NCI-H82 treated with DMSO at 0.1 percent for 48 hours (cell line): ENCODE data around the gene ANKRD10.

Source experiments
- DNase-seq: peaks from one replicate; lab custom pipeline; 2025; ENCODE audit not compliant: unreplicated experiment; lab: John Stamatoyannopoulos, UW

Gene ANKRD10

DNA sequence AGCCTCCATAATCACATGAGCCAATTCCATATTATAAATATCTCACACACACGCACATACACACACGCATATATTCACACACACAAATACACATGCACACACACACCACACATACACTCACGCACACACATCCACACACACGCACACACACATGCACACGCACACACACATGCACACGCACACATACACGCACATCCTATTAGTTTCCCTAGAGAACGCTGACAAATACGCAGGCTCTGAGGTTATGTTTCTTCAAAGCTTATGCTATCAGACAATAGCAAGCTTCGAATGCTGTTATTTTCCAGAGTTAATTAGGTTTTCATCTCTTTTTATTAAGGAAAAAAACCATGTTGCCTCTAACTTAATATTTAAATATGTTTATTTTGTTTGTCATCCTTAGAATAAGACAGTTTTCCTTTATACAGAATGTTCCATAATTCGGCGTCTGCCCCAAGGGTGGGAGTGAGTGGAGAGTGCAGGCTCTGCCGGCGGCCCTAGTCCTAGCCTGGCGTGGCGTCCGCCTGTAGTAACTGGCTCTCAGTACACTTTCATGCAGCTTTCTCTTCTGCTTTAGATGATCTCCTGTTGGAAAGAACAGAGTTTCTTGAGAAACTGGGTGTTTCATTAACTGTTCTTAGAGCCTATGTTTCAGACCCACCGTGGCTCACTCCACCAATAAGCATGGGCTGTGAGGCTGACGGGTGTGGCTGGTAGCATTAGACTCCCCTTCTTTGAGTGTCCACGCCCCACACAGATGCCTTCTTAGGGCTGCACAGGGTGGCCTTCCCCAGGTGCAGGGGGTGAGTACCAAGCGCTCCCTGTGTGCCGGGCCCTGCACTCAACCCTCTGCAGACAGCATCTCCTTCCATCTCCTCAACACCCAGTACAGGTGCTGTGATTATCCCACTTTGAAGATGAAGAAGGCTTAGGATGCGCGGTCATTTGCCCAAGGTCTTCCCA lies 30.4 kb upstream of the ANKRD10 start:
- no peak for DNase-seq

DNA sequence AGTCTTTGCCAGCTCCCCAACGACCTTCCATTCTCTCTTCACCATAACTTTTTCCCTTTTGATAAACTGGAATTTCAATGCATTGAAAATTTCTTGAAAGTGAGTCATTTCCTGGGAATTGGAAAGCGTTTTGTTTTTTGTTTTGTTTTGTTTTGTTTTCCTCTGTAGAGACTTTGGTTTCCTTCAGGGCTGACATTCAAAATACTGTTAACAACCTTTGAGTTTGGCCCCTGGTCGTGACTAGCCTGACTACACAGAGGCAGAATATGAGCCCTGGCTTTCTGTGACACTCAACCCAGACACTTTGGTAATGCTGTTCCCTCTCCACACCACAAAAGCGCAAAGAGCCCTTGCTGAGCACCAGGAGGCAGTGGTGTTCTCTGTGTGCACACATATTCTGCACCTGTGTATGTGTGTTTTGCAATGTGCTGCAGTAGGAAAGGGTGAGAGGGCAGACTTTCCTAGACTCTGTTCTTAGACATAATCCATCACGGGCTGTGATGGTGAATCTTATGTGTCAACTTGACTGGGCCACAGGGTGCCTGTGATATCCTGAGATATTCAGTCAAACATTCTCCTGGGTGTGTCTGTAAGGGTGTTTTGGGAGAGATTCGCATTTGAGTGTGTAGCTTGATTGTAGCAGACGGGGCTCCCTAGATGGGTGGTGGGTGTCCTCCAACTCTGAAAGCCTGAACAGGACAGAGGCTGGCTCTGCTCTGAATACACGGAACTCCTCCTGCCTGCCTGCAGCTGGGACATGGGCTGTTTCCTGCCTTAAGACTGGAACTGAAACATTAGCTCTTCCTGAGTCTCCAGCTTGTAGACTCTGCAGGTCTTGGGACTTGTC lies 29.5 kb upstream of the ANKRD10 start:
- DNase-seq: no peak

DNA sequence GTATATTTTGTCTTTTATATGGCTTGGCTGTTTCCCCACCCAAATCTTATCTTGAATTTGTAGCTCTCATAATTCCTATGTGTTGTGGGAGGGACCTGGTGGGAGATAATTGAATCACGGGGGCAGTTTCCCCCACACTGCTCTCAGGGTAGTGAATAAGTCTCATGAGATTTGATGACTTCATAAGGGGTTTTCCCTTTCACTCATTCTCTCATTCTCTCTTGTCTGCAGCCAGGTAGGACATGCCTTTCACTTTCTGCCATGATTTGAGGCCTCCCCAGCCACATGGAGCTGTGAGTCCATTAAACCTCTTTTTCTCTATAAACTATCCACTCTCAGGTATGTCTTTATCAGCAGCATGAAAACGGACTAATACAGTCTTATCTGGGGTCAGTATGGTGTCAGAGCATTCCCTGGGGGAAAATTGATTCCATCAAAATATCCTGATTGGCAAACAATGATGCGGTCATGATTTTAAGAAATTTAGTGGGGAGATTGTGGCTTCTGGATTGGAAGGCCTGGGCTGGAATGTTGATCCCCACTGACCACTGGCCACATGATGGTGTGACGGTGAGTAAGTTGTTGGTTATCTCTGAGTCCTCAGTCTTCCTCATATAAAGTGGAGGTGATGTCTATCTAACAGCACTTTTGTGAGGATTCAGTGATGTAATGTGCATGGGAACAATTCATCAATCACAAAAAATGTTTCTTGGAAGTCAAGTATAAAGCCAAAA lies 27.5 kb upstream of the ANKRD10 start:
- no peak for DNase-seq

DNA sequence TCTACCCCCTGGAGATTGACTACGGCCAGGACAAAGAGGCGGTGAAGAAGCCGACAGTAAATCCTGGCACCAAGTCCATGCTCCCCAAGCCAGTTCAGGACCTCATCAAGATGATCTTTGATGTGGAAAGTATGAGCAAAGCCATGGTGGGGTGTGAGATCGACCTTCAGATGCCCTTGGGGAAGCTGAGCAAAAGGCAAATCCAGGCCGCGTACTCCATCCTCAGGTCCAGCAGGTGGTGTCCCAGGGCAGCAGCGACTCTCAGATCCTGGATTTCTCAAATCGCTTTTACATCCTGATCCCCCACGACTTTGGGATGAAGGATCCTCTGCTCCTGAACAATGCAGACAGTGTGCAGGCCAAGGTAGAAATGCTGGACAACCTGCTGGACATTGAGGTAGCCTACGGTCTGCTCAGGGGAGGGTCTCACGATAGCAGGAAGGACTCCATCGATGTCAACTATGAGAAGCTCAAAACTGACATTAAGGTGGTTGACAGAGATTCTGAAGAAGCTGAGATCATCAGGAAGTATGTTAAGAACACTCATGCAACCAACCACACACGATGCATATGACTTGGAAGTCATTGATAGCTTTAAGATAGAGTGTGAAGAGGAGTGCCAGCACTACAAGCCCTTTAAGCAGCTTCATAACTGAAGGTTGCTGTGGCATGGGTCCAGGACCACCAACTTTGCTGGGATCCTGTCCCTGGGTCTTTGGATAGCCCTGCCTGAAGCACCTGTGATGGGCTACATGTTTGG lies 24.0 kb upstream of the ANKRD10 start:
- DNase-seq: no peak

DNA sequence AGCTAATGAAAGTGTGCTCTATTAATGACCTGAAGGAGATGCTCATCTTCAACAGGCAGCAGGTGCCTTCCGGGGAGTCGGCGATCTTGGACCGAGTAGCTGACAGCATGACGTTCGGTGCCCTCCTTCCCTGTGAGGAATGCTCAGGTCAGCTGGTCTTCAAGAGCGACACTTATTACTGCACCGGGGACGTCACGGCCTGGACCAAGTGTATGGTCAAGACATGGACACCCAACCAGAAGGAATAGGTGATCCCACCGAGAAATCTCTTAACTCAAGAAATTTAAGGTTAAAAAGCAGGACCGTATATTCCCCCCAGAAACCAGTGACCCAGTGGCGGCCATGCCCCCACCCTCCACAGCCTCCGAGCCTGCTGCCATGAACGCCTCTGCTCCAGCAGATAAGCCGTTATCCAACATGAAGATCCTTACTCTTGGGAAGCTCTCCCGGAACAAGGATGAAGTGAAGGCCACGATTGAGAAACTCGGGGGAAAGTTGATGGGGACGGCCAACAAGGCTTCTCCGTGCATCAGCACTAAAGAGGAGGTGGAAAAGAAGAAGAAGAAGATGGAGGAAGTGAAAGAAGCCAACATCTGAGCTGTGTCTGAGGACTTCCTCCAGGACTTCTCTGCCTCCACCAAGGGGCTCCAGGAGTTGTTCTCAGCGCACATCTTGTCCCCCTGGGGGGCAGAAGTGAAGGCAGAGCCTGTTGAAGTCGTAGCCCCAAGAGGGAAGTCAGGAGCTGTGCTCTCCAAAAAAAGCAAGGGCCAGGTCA lies 22.8 kb upstream of the ANKRD10 start:
- no peak for DNase-seq

DNA sequence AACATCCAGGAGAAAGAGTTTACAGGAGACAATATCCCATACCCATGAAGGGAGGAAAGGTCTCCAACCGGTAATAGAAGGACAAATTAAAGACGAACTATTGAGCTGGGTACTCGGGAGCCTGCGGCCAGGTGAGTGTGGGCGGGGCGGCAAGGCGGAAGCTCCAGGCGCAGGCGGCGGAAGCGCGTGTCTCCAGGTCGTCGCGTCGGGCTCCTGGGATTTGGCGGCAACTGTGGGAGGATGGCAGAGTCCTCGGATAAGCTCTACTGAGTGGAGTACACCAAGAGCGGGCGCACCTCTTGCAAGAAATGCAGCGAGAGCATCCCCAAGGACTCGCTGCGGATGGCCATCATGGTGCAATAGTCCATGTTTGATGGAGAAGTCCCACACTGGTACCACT lies 21.6 kb upstream of the ANKRD10 start:
- DNase-seq: no peak

DNA sequence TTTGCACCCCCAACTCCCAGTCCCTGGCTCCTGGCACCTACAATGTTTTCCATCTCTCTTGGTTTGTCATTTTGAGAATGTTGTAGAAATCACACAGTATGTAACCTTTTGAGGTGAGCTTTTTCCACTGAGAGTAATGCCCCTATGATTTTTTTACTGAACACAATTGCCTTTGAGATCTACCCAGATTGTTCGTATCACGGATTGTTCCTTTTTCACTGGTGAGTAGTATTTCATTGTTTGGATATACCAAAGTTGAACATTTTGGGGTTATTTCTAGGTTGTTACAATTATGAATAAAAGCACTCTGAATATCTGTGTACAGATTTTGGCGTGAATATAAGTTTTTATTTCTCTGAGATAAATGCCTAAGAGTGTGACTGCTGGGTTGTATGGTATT lies 17.7 kb upstream of the ANKRD10 start:
- no peak for DNase-seq

DNA sequence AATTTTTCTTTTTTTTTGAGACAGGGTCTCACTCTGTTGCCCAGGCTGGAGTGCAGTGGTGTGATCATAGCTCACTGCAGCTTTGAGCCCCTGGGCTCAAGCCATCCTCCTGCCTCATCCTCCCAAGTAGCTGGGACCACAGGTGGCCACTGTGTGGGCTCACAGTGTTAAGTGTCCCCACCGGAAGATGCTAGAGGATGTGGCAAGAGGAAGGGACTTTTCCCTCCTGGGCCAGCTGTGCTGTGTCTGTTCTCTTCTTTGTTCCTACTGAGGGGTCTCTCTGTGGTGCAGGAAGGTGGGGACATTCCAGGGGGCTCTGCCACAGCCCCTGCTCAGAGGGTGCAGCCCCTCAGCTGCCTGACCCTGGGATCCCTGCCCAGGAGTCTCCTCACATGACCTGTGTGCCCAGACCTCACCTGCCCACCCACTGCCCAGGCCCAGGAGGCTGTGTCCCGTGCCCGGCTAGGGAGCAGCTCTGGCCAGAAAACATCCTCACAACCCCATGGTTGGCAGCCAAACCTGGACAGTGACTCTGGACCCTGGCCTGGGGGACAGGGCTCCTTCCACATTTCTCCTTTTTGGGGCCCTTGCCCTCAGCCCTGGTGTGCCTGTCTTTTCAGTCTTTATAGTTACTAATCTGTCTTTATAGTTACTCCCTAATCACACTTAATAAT lies 14.4 kb upstream of the ANKRD10 start:
- no peak for DNase-seq

DNA sequence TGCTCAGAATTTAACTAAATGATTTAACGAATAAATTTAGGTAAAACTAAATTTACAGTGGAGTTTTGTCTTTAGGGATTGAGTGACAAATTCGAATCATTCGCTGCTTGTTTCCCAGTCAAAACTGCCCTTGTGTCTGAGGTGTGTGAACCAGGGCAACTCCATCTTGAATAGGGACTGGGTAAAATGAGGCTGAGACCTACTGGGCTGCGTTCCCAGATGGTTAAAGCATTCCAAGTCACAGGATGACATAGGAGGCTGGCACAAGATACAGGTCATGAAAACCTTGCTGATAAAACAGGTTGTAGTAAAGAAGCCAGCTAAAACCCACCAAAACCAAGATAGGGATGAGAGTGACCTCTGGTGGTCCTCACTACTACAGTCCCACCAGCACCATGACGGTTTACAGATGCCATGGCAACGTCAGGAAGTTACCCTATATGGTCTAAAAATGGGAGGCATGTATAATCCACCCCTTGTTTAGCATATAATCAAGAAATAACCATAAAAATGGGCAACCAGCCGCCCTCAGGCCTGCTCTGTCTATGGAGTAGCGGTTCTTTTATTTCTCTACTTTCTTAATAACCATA lies 10.2 kb upstream of the ANKRD10 start:
- DNase-seq: peak; percentile 8

DNA sequence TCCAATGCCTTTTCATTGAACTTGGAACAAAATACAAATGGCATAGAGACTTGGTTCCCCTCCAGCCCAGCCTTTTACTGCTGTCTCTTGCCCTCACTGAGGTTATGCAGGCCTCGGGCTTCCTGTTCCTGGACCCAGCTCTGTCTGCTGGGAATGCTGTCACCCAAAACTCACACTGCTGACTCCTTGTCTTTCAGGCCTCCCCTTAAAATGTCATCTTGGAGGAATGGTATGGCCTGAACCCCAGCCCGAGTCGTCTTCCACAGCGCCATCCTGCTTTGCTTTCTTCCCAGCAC lies 9.7 kb upstream of the ANKRD10 start:
- no peak for DNase-seq

DNA sequence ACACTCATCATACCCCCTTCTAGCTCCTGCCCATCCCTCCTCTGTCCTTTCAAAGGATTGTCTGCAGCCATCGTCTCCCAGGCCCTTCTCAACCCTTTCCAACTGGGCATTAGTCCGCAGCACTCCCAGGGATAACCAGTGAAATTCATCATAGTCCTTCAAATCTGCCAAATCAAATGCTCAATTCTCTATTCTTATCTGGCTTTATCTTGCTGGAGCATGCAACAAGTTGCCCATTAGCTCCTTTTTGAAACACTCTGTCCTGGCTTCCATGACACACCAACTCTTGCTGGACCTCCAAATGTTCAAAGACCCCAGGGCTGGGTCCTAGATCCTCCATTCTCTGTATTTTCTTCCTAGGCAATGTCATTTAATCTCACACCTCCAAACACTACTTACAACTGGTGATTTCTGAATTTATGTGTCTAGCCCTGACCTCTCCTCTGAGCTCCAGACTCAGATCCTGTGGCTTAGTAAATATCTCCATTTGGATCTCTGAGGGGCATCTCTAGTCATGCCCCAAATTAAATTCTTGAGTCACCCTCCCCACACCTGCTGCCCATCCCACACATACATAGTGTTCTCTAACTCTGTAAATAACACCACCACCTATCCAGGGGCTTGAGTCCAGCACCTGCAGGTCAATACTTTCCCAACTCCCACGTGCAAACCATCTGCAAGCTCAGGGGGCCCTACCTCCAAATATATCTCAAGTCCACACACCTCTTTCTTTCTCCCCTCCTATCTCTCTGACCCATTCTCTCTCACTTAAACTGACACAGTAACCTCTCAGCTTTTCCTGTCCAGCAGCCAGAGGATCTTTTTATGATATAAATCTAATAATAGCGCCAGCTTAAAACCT lies 9.1 kb upstream of the ANKRD10 start:
- no peak for DNase-seq

DNA sequence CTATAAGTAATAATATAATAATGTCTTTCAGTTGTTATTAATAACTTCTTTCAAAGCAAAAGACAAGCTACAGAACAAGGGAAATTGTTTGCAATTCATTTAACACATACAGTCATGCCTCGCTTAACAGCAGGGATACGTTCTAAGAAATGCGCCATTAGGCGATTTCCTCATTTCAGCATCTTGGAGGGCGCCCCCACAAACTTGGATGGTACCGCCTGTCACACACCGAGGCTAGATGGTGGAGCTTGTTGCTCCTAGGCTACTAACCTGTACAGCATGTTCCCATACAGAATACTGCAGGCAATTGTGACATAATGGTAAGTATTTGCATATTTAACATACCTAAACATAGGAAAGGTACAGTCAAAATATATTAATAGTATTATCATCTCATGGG lies 8.2 kb upstream of the ANKRD10 start:
- no peak for DNase-seq

DNA sequence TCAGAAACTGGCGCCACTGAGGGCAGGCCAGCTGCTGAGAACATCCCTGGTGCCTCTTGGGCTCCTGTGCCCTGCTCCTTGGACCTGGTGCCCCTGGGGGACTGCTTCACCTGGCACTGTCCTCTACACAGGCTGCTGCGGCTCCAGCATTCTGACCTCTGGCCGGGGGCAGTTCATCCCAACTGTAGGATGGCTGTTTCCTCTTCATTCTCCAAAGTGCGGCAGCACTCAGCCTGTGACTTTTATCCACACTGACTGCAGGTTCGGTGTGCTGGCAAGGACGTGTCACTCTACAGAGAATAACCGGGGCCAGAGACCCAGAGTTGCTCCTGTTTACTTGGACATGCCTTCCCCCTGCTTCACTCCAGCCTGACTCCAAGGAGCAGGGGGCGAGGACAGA lies 7.6 kb upstream of the ANKRD10 start:
- no peak for DNase-seq

DNA sequence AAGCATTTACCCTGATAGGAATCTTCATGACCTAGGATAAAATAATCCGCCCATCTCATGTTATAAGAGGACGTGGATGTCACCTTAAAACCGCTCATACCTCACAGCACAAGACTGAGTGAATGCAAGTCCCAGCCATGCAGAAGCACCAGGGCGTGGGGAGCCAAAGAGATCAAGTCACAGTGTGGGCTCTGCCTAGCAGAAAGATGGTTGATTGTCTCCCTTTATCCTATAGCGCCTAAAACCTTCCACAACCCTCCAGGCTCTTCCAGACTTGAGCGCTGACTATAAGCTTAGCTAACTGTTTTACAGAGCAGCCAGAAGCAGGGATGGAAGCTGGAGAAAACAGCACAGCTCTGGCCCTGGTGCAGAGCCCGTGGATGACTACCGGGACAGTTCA lies 6.8 kb upstream of the ANKRD10 start:
- DNase-seq: no peak

DNA sequence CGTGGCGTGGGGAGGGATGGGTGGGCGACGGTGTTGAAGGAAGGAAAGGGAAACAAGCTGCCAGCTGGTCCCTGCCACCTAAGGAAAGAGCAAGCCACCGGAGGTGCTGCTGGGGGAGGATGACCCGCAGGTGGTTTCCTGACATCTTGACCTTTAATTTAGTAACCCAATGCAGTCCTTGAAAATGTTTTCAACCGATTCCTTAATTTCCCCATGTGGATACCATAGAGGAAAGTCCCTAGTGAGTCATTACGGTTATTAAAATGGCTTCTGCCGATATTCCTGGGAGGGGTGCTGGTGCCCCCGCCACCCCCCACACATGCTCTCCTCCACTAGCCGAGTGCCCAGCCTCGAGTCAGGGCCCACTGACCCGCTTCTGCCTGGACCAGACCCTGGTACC lies 6.3 kb upstream of the ANKRD10 start:
- no peak for DNase-seq

DNA sequence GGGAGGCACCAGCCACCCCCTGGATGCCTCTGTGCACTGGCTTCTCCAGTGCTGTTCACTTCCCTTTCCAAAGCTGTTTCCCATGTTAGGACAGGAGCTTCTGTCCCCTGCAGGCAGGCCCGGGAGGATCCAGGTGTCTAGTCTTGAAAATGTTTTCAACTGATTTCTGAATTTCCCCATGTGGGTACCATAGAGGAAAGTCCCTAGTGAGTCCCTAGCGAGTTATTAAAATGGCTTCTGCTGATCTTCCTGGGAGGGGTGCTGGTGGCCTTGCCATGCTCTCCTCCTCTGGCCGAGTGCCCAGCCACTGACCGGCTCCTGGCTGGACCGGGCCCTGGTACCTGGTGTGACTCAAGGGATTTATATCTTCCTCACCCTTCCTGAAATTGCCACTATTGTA lies 5.2 kb upstream of the ANKRD10 start:
- no peak for DNase-seq

DNA sequence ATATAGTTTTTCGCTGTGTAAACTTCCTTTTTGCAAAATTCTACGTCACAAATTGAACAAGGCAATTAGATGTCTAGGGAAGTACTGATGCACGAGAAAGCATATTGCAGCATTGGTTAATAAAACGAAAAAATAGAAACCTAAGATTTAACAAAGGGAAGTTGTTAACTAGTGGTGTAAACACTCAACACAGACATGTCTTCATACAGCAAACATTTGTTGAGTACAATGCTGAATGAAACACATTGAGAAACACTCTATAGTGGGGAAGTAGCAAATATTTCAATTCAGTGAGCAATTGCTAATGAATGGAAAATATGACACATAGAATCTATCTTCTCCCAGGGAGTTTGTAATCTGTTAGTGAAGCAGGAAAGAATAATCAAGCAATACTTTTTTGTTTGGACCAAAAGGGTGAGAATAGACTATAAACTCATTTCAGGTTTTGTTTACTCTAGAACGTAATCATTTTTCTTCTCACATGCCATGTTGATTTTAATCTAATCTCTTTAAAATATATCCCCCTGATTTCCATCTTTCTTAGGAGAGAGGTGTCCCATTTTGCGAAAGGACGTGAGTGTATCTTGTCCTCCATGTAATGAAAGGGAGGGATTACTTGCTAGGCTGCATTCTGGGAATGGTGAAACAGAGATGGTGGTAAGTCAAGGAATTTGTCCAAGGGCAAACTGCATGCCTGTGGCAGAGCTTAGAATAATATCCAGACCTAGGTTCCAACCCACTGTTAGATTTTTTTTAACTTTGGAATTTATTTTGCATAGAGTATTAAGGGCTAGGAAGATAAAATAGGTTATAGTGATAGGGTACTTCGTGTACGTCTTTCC lies 1.7 kb upstream of the ANKRD10 start:
- no peak for DNase-seq

DNA sequence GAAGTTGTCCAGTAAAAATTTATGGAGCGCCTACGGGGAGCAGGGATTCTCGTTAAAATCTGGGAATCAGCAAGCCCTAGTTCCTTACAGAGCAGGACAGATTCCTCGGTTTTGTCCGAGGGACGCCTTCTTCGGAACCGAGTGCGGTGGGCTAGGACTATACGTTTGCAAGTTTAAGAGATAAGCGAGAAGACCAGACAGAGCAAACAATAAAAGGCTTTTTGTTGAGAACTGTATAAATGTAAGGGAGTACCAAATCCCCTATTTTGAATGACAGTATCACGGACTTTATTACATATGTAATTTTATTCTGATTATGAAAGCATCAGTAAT lies 971 bp upstream of the ANKRD10 start:
- no peak for DNase-seq
